ENCODE data around the gene ERAP2. TPM values are rescaled to one million over a fixed set of nuclear protein-coding genes. Genes with fewer than 3 reads are reported as not detected.

ERAP2 gene
- total RNA-seq, 1 experiment from 2014 or later: 4.5 TPM

DNA sequence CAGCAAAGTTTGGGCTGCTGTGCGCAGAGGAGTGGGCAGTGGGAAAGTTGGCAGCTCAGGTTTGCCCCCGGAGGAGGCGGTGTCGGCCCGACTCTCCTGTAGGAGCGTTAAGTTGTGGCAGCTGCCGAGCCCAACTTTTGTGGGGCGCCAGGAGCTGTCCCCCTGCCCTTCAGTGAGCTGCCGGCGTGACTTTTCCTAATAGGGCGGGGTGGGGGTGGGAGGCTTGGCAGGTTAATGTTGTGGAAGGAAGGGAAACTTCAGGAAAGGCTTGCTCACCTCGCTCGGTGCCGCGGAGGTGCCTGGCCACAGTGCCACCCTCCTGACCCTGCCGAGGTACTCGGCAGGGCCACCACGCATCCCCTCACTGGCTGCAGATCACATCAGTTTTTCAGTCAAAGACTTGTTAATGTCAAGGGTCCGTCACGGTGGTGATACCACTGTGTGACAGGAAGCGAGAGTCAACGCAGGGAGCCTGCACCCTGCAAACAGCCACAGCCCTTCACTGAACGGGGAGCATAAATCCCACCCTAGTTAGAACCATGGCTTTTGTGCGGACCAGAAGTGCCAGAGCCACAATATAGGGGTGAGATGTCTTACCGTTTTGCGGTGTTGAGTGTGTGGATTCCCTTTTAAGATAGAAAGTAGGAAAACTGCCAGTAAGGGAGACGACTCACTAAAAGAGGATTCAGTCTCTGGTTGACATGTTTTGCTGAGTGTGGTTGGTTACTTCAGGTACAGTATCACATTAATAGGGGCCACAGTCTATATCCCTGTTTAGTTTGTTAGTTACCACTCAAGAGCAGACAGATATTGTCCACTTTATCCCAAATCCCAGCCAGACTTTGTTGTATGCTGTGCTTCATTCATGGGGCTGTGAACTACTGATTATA lies 60.4 kb downstream of the ERAP2 start:
- Histone ChIP-seq H3K36me3 (ENCODE audit: control insufficient read depth, insufficient read depth, low read length) (no peaks in the 10 kb centered on the region), H3K4me1 (peaks cover 13% of the 10 kb centered on the region; the same call in 1 of the 2 replicates), H3K27me3 (replicated peaks; ENCODE audit: control insufficient read depth, insufficient read depth, low read length) (no peaks in the 10 kb centered on the region), H3K9me3 (no peaks in the 10 kb centered on the region), H3K4me3 (ENCODE audit: low read depth, low read length) (peak overlapping the region; percentile 90)
- H3K4me1 Mint-ChIP-seq (ENCODE audit: low read depth, unreplicated experiment): peaks cover 19% of the 10 kb centered on the region
- H3K27ac Mint-ChIP-seq (ENCODE audit: unreplicated experiment): peak overlapping the region; percentile 97
- DNase-seq: peak; percentile 41 to 43
- no peaks in the 10 kb centered on the region for H3K27me3 Mint-ChIP-seq (ENCODE audit: insufficient read depth, unreplicated experiment)
- intact Hi-C loops (cut with micrococcal nuclease; ENCODE audit: unreplicated experiment): loop anchor here (1.0 to 10.0 kb wide), 6 partner anchors 51 to 1988 kb away; partner anchors contain the start of genes CHD1 and LIX1
- ChIA-PET POLR2A (interaction anchor here (0.5 to 0.9 kb wide), 3 partner anchors 128 to 1206 kb away, joined by 3 to 12 read pairs (median 3); partner anchors contain the start of gene RHOBTB3), CTCF (interaction anchor here (0.6 to 1.4 kb wide), 4 partner anchors 16 to 184 kb away, joined by 3 to 8 read pairs (median 3); no protein-coding TSS in a partner anchor)
- TF ChIP-seq, protein P1, sequence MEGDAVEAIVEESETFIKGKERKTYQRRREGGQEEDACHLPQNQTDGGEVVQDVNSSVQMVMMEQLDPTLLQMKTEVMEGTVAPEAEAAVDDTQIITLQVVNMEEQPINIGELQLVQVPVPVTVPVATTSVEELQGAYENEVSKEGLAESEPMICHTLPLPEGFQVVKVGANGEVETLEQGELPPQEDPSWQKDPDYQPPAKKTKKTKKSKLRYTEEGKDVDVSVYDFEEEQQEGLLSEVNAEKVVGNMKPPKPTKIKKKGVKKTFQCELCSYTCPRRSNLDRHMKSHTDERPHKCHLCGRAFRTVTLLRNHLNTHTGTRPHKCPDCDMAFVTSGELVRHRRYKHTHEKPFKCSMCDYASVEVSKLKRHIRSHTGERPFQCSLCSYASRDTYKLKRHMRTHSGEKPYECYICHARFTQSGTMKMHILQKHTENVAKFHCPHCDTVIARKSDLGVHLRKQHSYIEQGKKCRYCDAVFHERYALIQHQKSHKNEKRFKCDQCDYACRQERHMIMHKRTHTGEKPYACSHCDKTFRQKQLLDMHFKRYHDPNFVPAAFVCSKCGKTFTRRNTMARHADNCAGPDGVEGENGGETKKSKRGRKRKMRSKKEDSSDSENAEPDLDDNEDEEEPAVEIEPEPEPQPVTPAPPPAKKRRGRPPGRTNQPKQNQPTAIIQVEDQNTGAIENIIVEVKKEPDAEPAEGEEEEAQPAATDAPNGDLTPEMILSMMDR (IDR thresholded peaks at IDR 0.05; ENCODE audit: insufficient read depth in 1 of 2, low read depth in 1 of 2, low read length in 1 of 2, severe bottlenecking in 1 of 2, unreplicated experiment in 1 of 2): no peak
- peaks cover 23% of the 10 kb centered on the region for H3K36me3 Mint-ChIP-seq (ENCODE audit: insufficient read depth, unreplicated experiment)
- H3K9me3 Mint-ChIP-seq (ENCODE audit: unreplicated experiment): no peaks in the 10 kb centered on the region
- no TSS peak for BruUV-seq (replicated peaks)
- peak overlapping the region; percentile 97 for H3K4me3 Mint-ChIP-seq (ENCODE audit: unreplicated experiment)

DNA sequence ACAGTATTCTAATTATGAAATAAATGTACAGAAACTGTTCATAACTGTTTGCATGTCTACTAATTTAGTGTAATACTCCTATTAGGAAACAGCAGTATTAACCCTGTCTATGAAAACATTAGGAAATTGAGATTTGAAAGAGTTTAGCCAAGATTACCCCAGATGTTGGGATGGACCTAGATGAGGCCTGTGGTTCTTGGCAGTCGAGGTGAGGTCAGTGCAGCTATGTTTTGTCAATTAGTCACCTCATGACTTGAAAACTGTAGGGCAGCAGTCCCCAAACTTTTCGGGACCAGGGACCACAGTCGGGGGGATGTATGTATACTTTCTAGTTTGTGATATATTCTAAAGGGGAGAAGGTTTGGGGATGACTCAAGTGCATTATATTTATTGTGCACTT lies 64.3 kb downstream of the ERAP2 start:
- POLR2A ChIA-PET: no interaction called here
- Mint-ChIP-seq H3K9me3 (ENCODE audit: unreplicated experiment) (no peaks in the 10 kb centered on the region), H3K27me3 (ENCODE audit: insufficient read depth, unreplicated experiment) (no peaks in the 10 kb centered on the region), H3K27ac (ENCODE audit: unreplicated experiment) (no peak overlapping the region), H3K4me1 (ENCODE audit: low read depth, unreplicated experiment) (peaks cover 9% of the 10 kb centered on the region), H3K36me3 (ENCODE audit: insufficient read depth, unreplicated experiment) (peaks cover 11% of the 10 kb centered on the region), H3K4me3 (ENCODE audit: unreplicated experiment) (no peak overlapping the region)
- no peak for DNase-seq
- TF ChIP-seq, protein P1 (IDR thresholded peaks at IDR 0.05; ENCODE audit: insufficient read depth in 1 of 2, low read depth in 1 of 2, low read length in 1 of 2, severe bottlenecking in 1 of 2, unreplicated experiment in 1 of 2): no peak
- H3K27me3 ChIP-seq (replicated peaks; ENCODE audit: control insufficient read depth, insufficient read depth, low read length): no peaks in the 10 kb centered on the region
- no TSS peak for BruUV-seq (replicated peaks)
- intact Hi-C loops (cut with micrococcal nuclease; ENCODE audit: unreplicated experiment): no loop called here
- no peak overlapping the region for H3K4me3 ChIP-seq (ENCODE audit: low read depth, low read length)
- CTCF ChIA-PET: no interaction called here
- H3K4me1 ChIP-seq: 0 out of 2 replicates have a peak, but pooled peaks cover 5% of the 10 kb centered on the region
- H3K36me3 ChIP-seq (ENCODE audit: control insufficient read depth, insufficient read depth, low read length): no peaks in the 10 kb centered on the region
- H3K9me3 ChIP-seq: no peaks in the 10 kb centered on the region

DNA sequence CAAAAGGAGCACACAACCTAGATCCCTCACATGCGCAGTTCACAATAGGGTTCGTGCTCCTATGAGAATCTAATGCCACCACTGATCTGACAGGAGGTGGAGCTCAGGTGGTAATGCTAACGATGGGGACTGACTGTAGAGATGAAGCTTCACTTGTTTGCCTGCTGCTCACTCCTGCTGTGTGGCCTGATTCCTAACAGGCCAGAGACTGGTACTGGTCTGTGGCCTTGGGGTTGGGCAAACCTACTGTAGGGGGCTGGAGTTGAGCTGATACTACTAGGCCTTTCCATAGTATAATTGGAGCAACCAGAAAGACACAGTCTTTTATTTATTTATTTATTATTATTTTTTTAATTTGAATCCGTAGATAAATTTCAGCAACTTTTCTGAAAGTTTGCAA lies 64.8 kb downstream of the ERAP2 start:
- peaks cover 5% of the 10 kb centered on the region; the same call in 1 of the 2 replicates for H3K4me1 ChIP-seq
- H3K36me3 ChIP-seq (ENCODE audit: control insufficient read depth, insufficient read depth, low read length): no peaks in the 10 kb centered on the region
- POLR2A ChIA-PET: no interaction called here
- Mint-ChIP-seq H3K4me3 (ENCODE audit: unreplicated experiment) (no peak overlapping the region), H3K9me3 (ENCODE audit: unreplicated experiment) (no peaks in the 10 kb centered on the region), H3K27ac (ENCODE audit: unreplicated experiment) (no peak overlapping the region), H3K4me1 (ENCODE audit: low read depth, unreplicated experiment) (peaks cover 14% of the 10 kb centered on the region), H3K27me3 (ENCODE audit: insufficient read depth, unreplicated experiment) (no peaks in the 10 kb centered on the region), H3K36me3 (ENCODE audit: insufficient read depth, unreplicated experiment) (peaks cover 5% of the 10 kb centered on the region)
- CTCF ChIA-PET: no interaction called here
- no peaks in the 10 kb centered on the region for H3K9me3 ChIP-seq
- no peak for DNase-seq
- H3K27me3 ChIP-seq (replicated peaks; ENCODE audit: control insufficient read depth, insufficient read depth, low read length): no peaks in the 10 kb centered on the region
- TF ChIP-seq, protein P1 (IDR thresholded peaks at IDR 0.05; ENCODE audit: insufficient read depth in 1 of 2, low read depth in 1 of 2, low read length in 1 of 2, severe bottlenecking in 1 of 2, unreplicated experiment in 1 of 2): no peak
- H3K4me3 ChIP-seq (ENCODE audit: low read depth, low read length): no peak overlapping the region
- intact Hi-C loops (cut with micrococcal nuclease; ENCODE audit: unreplicated experiment): no loop called here
- no TSS peak for BruUV-seq (replicated peaks)
